Ishikawa (cell line): Measurements from ENCODE around the gene SLC25A19.

ENCODE experiments used
- CEBPB ChIP-seq: IDR thresholded peaks from 2 replicates; pipeline ENCODE4 v1.6.1; 2012
- CREB1 ChIP-seq: IDR thresholded peaks from 2 replicates; pipeline ENCODE4 v1.6.1; 2012; ENCODE audit warnings: low read depth
- EGR1 ChIP-seq: IDR thresholded peaks from 2 replicates; pipeline ENCODE4 v1.6.1; 2012
- EP300 ChIP-seq: IDR thresholded peaks from 2 replicates; pipeline ENCODE4 v1.6.1; 2012; ENCODE audit warnings: borderline replicate concordance
- FOXM1 ChIP-seq: IDR thresholded peaks from 2 replicates; pipeline ENCODE4 v1.6.1; 2012; ENCODE audit warnings: low read depth, borderline replicate concordance
- NFIC ChIP-seq: IDR thresholded peaks from 2 replicates; pipeline ENCODE4 v1.6.1; 2012
- RAD21 ChIP-seq: IDR thresholded peaks from 2 replicates; pipeline ENCODE4 v1.6.1; 2012; ENCODE audit warnings: low read depth
- TAF1 ChIP-seq: IDR thresholded peaks from 2 replicates; pipeline ENCODE4 v1.6.1; 2012; ENCODE audit warnings: low read depth, mild to moderate bottlenecking
- TCF12 ChIP-seq: IDR thresholded peaks from 2 replicates; pipeline ENCODE4 v1.6.1; 2012; ENCODE audit warnings: low read depth
- TEAD4 ChIP-seq: IDR thresholded peaks from 2 replicates; pipeline ENCODE4 v1.6.1; 2012
- YY1 ChIP-seq: IDR thresholded peaks from 2 replicates; pipeline ENCODE4 v1.6.1; 2012; ENCODE audit warnings: low read depth
- ZBTB7A ChIP-seq: IDR thresholded peaks from 2 replicates; pipeline ENCODE4 v1.6.1; 2012; ENCODE audit warnings: low read depth
- TF ChIP-seq, protein P1 (sequence below): IDR thresholded peaks from 2 replicates; pipeline ENCODE4 v1.6.1; 2012
- TF ChIP-seq, protein P2 (sequence below): IDR thresholded peaks from 2 replicates; pipeline ENCODE4 v1.6.1; 2012; ENCODE audit warnings: low read depth, mild to moderate bottlenecking
- TF ChIP-seq, protein P3 (sequence below): IDR thresholded peaks from 2 replicates; pipeline ENCODE4 v1.6.1; 2012

Gene SLC25A19

DNA sequence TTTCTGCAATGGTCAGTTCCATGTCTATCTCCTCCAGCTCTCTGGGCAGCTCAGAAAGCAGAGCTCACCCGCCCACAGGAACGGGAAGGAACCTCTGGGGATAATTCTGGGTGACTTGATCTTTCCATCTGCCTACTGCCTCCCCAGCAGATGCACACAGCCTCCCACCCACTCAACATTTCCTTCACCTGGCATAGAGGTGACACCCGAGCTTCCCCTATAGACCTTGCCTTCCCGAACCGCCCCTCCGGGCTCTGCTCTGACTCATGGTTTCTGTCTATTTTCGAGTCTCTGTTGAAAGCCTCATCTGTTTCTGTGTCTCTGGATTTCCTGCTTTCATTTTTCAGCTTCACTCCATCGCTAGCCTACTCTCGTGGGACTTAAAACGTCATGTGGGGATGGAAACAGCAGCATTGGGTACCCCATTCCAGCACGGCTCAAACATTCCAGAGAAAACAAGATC, 39.2 kb downstream of the SLC25A19 start:
- TF ChIP-seq, protein P1, sequence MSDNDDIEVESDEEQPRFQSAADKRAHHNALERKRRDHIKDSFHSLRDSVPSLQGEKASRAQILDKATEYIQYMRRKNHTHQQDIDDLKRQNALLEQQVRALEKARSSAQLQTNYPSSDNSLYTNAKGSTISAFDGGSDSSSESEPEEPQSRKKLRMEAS, result no peak
- TF ChIP-seq FOXM1 (no peak), YY1 (no peak), EGR1 (no peak), RAD21 (no peak)

DNA sequence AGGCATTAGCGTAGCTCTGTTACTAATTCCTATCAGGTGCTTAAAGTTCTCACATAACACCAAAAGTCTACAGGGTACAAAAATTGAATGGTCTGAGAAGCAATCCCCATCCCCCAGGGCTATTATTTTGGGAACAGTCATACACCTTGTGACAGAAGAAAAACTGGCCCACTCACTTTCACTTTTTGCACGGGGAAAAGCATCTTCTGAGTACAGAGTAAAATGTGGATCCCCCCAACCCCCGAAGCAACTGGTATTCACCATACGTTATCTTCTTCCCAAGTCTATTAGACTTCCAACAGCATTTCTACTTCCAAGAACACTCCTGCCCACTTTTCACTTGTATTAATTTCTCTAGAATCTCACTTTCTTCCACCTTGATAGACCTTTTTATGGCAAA, 39.7 kb downstream of the SLC25A19 start:
- no peak for TF ChIP-seq EGR1
- TF ChIP-seq CEBPB, result no peak
- TF ChIP-seq, protein P2, sequence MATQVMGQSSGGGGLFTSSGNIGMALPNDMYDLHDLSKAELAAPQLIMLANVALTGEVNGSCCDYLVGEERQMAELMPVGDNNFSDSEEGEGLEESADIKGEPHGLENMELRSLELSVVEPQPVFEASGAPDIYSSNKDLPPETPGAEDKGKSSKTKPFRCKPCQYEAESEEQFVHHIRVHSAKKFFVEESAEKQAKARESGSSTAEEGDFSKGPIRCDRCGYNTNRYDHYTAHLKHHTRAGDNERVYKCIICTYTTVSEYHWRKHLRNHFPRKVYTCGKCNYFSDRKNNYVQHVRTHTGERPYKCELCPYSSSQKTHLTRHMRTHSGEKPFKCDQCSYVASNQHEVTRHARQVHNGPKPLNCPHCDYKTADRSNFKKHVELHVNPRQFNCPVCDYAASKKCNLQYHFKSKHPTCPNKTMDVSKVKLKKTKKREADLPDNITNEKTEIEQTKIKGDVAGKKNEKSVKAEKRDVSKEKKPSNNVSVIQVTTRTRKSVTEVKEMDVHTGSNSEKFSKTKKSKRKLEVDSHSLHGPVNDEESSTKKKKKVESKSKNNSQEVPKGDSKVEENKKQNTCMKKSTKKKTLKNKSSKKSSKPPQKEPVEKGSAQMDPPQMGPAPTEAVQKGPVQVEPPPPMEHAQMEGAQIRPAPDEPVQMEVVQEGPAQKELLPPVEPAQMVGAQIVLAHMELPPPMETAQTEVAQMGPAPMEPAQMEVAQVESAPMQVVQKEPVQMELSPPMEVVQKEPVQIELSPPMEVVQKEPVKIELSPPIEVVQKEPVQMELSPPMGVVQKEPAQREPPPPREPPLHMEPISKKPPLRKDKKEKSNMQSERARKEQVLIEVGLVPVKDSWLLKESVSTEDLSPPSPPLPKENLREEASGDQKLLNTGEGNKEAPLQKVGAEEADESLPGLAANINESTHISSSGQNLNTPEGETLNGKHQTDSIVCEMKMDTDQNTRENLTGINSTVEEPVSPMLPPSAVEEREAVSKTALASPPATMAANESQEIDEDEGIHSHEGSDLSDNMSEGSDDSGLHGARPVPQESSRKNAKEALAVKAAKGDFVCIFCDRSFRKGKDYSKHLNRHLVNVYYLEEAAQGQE, result no peak
- TF ChIP-seq, protein P1, result no peak
- TF ChIP-seq TCF12, result no peak
- TF ChIP-seq EP300, result no peak
- no peak for TF ChIP-seq NFIC
- TF ChIP-seq CREB1, result no peak
- no peak for TF ChIP-seq RAD21
- TF ChIP-seq, protein P3, sequence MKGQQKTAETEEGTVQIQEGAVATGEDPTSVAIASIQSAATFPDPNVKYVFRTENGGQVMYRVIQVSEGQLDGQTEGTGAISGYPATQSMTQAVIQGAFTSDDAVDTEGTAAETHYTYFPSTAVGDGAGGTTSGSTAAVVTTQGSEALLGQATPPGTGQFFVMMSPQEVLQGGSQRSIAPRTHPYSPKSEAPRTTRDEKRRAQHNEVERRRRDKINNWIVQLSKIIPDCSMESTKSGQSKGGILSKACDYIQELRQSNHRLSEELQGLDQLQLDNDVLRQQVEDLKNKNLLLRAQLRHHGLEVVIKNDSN, result no peak
- TF ChIP-seq FOXM1, result no peak
- TF ChIP-seq TEAD4, result no peak
- no peak for TF ChIP-seq YY1

DNA sequence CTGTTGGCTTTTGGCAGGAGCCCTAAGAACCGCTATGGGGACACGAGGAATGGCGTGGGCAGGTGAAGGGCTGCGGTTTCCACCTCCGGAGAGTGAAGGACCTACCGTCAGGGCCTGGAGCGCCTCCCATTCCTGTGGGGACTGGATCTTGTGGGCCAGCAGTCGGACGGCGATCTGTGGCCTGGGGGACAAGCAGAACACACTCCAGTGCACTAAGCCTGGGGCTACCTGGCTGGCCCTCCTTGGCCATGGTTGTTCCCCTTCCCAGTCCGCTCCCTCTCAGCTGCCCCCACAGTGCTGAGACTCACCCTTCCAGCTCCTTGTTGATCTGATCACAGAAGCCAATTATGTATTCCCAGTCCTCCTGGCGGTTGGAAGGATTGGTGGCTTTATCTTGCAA, 42.8 kb downstream of the SLC25A19 start:
- TF ChIP-seq TCF12 (no peak), ZBTB7A (no peak), CEBPB (no peak), NFIC (no peak), YY1 (no peak), EGR1 (no peak)
- TF ChIP-seq, protein P2, result no peak

DNA sequence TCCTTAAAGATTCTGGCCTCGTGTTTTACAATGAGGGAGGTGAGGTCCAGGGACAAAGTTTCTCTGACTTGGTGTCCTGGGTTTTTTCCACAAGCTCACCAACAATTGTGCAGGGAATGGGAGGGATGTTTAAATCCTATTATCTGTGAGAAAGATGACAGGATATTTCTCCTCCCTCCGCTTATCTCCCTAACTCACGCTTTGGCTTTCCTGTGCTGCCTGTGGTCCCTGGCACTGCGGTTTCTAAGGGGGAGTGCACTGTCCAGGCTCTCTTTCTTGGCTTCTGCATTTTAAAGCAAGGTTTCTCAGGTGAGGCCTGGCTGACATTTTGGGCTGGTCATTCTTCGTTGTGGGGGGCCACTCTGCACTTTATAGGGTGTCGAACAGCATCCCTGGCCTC, 44.2 kb downstream of the SLC25A19 start:
- TF ChIP-seq NFIC (no peak), YY1 (no peak), CEBPB (no peak), TEAD4 (no peak), FOXM1 (no peak), EGR1 (no peak), TAF1 (no peak), EP300 (no peak), TCF12 (no peak), RAD21 (no peak), CREB1 (no peak), ZBTB7A (no peak)
- TF ChIP-seq, protein P1, result no peak
- TF ChIP-seq, protein P3, result no peak
- TF ChIP-seq, protein P2, result no peak
